Amniotic epithelial cell (primary cell): ENCODE measurements around the gene PHGDH.
"Not testable (repeated sequence)": the region's sequence is repeated elsewhere in the genome, so short reads cannot be mapped to it uniquely, and the experiment has no call there.

Experiments used
- DNase-seq: peaks from one replicate; pipeline ENCODE4 v3.0.0-alpha.2; 2010; ENCODE audit warnings: low read depth

The PHGDH gene

GRCh38 chr1:119766374-119766794 lies 54.6 kb downstream of the PHGDH start:
- no peak for DNase-seq

- DNase-seq: no peak
These were observed 55.8 kb downstream of the PHGDH start for GRCh38 chr1:119767486-119767885.

- no peak for DNase-seq
These were observed 57.0 kb downstream of the PHGDH start, which contains the start of gene HMGCS2 for GRCh38 chr1:119768778-119769177. HMGCS2 (minus strand) TSS chr1:119768905; CDS start chr1:119768844, 61 bp downstream.

- DNase-seq: no peak
These were observed 59.3 kb downstream of the PHGDH start for GRCh38 chr1:119771016-119771415.

DNA sequence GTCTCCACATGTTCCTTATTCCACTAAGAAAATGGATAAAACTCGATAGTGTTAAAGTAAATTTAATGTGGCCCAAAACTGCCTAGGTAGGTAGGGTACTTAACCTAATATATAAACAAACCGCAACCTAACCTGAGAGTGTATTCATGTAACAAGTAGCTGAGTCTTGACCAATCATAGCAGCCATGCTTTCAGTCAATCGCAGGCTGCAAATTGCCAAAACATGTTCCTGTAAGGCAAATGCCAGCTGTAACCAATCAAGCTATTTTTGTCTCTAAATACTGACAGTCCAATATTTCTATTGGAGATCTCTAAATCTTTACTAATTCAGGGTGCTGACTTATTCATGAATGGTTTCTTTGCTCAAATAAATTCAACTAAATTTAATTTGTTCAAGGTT lies 60.0 kb downstream of the PHGDH start:
- DNase-seq: no peak

DNA sequence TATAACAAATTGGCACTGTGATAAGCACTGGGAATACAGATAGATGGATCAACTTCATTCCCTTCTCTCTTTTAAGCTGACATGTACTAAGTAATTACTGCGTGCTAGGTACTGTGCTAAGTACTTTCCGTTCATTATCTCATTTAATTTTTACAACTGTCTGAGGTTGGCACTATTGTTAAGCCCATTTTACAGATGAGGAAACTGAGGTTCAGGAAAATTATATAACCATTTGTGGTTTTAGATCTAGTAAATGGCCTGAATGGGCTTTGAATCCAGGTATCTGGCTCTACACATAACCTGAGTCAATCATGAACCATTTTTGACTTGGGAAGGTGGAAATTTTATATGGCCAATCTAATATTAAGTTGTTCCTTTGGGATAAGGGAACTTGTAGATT lies 60.6 kb downstream of the PHGDH start:
- DNase-seq: no peak

GRCh38 chr1:119773711-119774241 lies 62.0 kb downstream of the PHGDH start:
- DNase-seq: peak; percentile 27

GRCh38 chr1:119774746-119775490 lies 63.2 kb downstream of the PHGDH start:
- DNase-seq: no peak

DNA sequence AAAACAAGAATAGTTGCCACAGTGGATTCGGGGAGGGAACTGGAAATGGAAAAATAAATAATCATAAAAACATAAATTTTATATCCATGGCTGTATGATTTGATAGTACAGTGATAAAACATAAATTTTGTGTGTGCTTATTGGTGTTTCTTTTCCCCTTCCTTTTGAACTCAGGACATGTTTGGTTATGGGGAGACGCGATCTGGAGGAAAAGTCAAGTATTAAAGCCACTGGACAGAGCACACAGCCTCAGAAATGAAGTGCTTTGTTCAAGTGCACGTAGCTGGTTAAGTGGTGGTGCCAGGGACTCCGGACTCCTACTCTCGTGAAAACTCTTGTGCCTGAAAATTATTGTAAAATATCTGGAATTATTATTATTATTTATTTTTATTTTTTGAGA lies 66.6 kb downstream of the PHGDH start:
- no peak for DNase-seq

- DNase-seq: no peak
These were observed 67.3 kb downstream of the PHGDH start for GRCh38 chr1:119778886-119779560.

DNA sequence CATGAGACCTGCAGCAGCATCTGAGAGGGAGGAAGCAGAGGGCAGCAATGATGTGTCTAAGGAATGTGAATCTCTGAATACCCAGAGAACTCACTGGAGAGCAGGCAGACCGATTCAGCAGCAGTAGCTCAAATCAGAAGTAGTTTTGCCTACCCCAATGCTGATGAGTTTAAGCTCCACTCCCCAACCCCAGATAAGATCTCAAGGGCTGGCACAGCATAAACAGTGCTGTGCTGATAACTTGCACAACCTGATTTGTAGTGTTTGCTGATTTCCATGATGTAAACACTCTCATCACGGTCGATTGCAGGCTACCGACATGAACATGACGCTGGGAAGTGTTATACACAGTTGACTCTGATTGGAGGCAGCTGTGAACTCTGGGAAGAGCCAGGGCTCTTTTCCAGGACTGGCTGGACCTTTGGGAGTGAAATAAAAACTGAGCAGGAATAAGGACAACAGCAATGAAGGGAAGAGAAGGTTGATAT lies 68.2 kb downstream of the PHGDH start:
- DNase-seq: peak; percentile 77

DNA sequence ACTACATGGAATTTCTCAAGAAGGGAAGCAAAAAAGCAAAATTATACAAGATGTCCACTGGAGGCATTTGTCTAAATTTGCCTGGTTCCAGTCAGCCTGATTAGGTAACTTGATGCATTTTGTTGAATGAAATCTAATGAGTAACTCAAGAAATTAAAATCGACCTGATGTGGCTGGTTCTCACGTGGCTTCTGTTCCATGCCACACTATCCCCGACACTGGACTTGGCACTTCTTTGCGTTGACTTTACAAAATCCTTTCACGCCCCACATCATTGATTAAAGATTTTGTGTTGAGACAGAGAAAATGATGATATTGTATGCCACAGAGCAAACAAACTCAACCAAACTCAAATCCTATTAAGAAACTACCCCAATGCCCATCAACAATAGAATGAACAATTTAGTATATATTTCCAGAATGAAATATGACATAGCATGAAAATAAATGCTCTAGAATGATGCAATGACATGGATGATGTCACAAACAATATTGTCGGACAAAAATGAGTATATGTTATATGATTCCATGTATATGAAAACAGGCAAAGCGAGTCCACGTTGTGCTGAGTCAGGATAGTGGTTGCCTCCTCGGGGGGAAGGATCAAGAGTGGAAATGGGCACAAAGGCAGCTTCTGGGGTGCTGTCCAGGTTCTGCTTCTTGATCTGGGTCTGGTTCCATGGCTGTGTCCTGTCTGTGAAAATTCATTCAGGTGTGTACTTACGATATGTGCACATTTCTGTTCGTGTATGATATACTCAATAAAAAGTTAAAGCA lies 69.9 kb downstream of the PHGDH start:
- no peak for DNase-seq

DNA sequence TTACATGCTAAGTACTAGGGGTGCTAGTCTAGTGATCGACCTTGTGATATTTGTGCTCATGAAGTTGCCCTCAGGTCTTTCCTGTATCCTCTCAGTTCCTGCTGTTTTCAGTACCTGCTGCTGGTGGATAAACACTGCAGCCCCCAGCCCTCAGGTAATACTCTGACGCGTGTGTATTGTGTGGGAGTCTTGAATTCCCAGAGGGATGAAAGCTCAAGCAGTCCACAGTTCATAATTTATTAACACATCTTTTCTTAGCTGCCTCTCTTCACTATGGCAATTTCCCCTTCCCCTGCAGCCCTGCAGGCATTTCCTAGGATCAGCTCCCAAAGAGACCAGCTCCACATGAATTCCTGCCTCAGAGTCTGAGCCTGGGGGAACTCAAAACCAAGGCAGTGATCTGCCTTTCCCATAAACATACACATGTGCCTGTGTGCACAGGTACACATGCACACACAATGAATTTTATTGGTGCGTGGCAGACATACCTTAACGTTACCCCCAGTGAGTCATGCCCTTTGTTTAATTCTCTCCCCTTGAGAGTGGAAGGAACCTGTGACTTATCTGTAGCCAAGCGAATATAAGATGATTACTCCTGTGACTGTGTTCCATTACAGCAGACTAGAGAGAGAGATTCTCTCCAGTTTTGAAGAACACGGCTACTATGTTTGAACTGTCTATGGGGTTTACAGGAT lies 71.0 kb downstream of the PHGDH start:
- no peak for DNase-seq

- DNase-seq: peak; percentile 97
These were observed 71.8 kb downstream of the PHGDH start for GRCh38 chr1:119783354-119784185.

GRCh38 chr1:119784191-119784781 lies 72.6 kb downstream of the PHGDH start:
- DNase-seq: peak; percentile 89

- not testable (repeated sequence) for DNase-seq
These were observed 74.3 kb downstream of the PHGDH start for GRCh38 chr1:119786046-119786445.

GRCh38 chr1:119786473-119787050 lies 74.8 kb downstream of the PHGDH start:
- not testable (repeated sequence) for DNase-seq

- DNase-seq: peak; percentile 92
These were observed 76.0 kb downstream of the PHGDH start for GRCh38 chr1:119787776-119788175.

DNA sequence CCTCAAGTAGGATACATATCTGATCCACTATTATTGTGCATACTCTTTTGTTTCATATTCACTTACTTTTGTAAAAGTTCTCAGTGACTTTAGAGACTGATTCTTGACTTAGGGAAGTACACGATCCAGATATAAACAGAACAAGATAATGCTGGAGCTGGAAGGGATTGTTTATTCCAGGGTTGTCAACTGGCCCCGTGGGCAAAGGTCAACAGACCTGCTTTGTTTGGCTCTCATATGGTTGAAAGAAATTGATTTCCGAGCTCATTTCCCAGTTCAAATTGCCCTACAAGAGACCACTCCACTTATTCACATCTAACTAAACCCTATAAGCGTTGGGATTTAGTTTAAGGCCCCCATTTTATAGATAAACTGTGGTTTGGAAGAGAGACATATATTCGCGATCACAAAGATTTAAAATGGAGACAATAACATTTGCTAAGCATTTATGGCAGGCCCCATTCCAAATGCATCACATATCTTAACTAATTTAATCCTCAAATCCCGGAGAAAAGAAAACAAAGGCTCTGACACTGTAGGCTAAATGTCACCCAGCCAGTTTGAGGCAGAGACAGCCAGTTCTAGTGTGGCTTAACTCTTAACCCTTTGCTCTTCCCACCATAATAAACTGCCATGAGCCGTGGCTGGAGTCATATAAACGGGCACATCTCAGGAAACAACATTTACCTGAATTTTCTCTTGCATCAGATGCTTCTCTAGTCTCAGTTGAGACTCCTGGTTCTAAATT lies 78.9 kb downstream of the PHGDH start:
- DNase-seq: no peak
